ENCODE data around the gene INTU.

- TF ChIP-seq CTCF (conservative IDR thresholded peaks at IDR 0.05; ENCODE audit: low read depth, low read length) (no peak), EZH2 (IDR thresholded peaks at IDR 0.05; ENCODE audit: low read length, unreplicated experiment) (no peak)
Observed at GRCh38 chr4:127668770-127669169, 36.0 kb downstream of the INTU start.

All from PC-3 (cell line).